Neuronal stem cell (in vitro differentiated cells): Measurements from ENCODE around the gene FRMD1.

Source experiments
- DNase-seq: peaks from one replicate; pipeline ENCODE4 v3.0.0-alpha.2; 2013; ENCODE audit warnings: low spot score
- H2AFZ ChIP-seq: one replicate; pipeline ENCODE4 v1.6.1; 2013; ENCODE audit warnings: mild to moderate bottlenecking, low read length, inconsistent platforms
- H2AK5ac ChIP-seq: 2 replicates; pipeline ENCODE4 v1.6.1; 2013; ENCODE audit warnings: low read depth, mild to moderate bottlenecking, inconsistent platforms, low read length, moderate library complexity, mixed read lengths
- H2BK120ac ChIP-seq: 2 replicates; pipeline ENCODE4 v1.6.1; 2013; ENCODE audit warnings: low read depth, mild to moderate bottlenecking, inconsistent platforms, low read length, moderate library complexity, mixed read lengths
- H2BK12ac ChIP-seq: one replicate; pipeline ENCODE4 v1.6.1; 2013; ENCODE audit warnings: low read length, inconsistent platforms
- H2BK15ac ChIP-seq: 2 replicates; pipeline ENCODE4 v1.6.1; 2013; ENCODE audit warnings: mild to moderate bottlenecking, low read length, inconsistent platforms, mixed read lengths
- H2BK5ac ChIP-seq: one replicate; pipeline ENCODE4 v1.6.1; 2013; ENCODE audit warnings: inconsistent platforms, mild to moderate bottlenecking, low read length, moderate library complexity
- H3K14ac ChIP-seq: one replicate; pipeline ENCODE4 v1.6.1; 2013; ENCODE audit warnings: low read length, inconsistent platforms
- H3K18ac ChIP-seq: 2 replicates; pipeline ENCODE4 v1.6.1; 2013; ENCODE audit warnings: low read length, inconsistent platforms
- H3K23ac ChIP-seq: 2 replicates; pipeline ENCODE4 v1.6.1; 2013; ENCODE audit warnings: low read depth, mild to moderate bottlenecking, mixed read lengths, low read length, inconsistent platforms; ENCODE audit not compliant: poor library complexity
- H3K27ac ChIP-seq: replicated peaks from 3 replicates; pipeline ENCODE4 v1.5.1; 2013; ENCODE audit warnings: low read length, inconsistent platforms
- H3K27me3 ChIP-seq, 3 experiments: 2 replicates each; pipeline ENCODE4 v1.6.1; 2013; ENCODE audit warnings: low read length in 3 of 3, mild to moderate bottlenecking in 2 of 3, inconsistent platforms in 1 of 3, low read depth in 1 of 3, mixed read lengths in 1 of 3, moderate library complexity in 1 of 3; ENCODE audit not compliant: control insufficient read depth in 3 of 3, insufficient read depth in 3 of 3
- H3K36me3 ChIP-seq, 2 donors: replicated peaks in 1 of 2; 2 replicates each; pipeline ENCODE4 v1.6.1; 2013; ENCODE audit warnings: low read length in 2 of 2; ENCODE audit not compliant: control insufficient read depth in 2 of 2, insufficient read depth in 2 of 2
- H3K4ac ChIP-seq: 2 replicates; pipeline ENCODE4 v1.6.1; 2013; ENCODE audit warnings: inconsistent platforms, mild to moderate bottlenecking, low read length, moderate library complexity
- H3K4me1 ChIP-seq, 2 donors: 1 replicate in 1 of 2; 2 replicates in 1 of 2; pipeline ENCODE4 v1.6.1; 2013; ENCODE audit warnings: low read length in 2 of 2, low read depth in 1 of 2; ENCODE audit not compliant: control insufficient read depth in 2 of 2, insufficient read depth in 1 of 2
- H3K4me2 ChIP-seq: one replicate; pipeline ENCODE4 v1.6.1; 2013; ENCODE audit warnings: mild to moderate bottlenecking, low read length, inconsistent platforms; ENCODE audit not compliant: insufficient read depth, poor library complexity, severe bottlenecking
- H3K4me3 ChIP-seq, 2 donors: 2 replicates each; pipeline ENCODE4 v1.5.1; 2013; ENCODE audit warnings: low read length in 2 of 2, mild to moderate bottlenecking in 2 of 2, inconsistent platforms in 1 of 2, moderate library complexity in 1 of 2
- H3K79me1 ChIP-seq: one replicate; pipeline ENCODE4 v1.6.1; 2013; ENCODE audit warnings: low read depth, mild to moderate bottlenecking, inconsistent platforms, low read length, moderate library complexity
- H3K9ac ChIP-seq: one replicate; pipeline ENCODE4 v1.6.1; 2013; ENCODE audit warnings: mild to moderate bottlenecking, low read depth, low read length, inconsistent platforms; ENCODE audit not compliant: poor library complexity
- H3K9me3 ChIP-seq, 2 donors: replicated peaks in 1 of 2; 2 replicates each; pipeline versions ENCODE3 to v1.6.1; 2013; ENCODE audit warnings: low read length in 2 of 2, mild to moderate bottlenecking in 2 of 2, inconsistent platforms in 1 of 2, low read depth in 1 of 2, mixed read lengths in 1 of 2, moderate library complexity in 1 of 2; ENCODE audit not compliant: control insufficient read depth in 2 of 2, insufficient read depth in 1 of 2
- H4K8ac ChIP-seq: one replicate; pipeline ENCODE4 v1.6.1; 2013; ENCODE audit warnings: low read depth, mild to moderate bottlenecking, inconsistent platforms, low read length, moderate library complexity
- H4K91ac ChIP-seq: one replicate; pipeline ENCODE4 v1.6.1; 2013; ENCODE audit warnings: low read length, low read depth, mild to moderate bottlenecking, inconsistent platforms; ENCODE audit not compliant: poor library complexity
- WGBS, 2 donors: extraction: QIAGEN DNeasy Blood & Tissue Kit; methylation state at CpG; one replicate each; pipeline ENCODE4 v1.1.7; 2013; ENCODE audit warnings: missing lambda C conversion rate in 2 of 2, mixed read lengths in 1 of 2; ENCODE audit not compliant: insufficient read length in 2 of 2, insufficient replicate concordance in 1 of 2; ENCODE audit errors: extremely low coverage in 2 of 2; 5-methylcytosine and 5-hydroxymethylcytosine counted together

FRMD1 gene

GRCh38 chr6:168016721-168017525 lies 62.1 kb downstream of the FRMD1 start:
- no peak overlapping the region for H3K9ac ChIP-seq
- H2BK15ac ChIP-seq, result no peak overlapping the region
- H3K4me1 ChIP-seq, result peaks cover 0 to 2% of the 10 kb centered on the region in 2 donors
- H2AK5ac ChIP-seq, result no peak overlapping the region
- H3K36me3 ChIP-seq, result no peaks in the 10 kb centered on the region
- H3K4ac ChIP-seq, result no peak overlapping the region
- H3K23ac ChIP-seq, result no peak overlapping the region
- no peak overlapping the region for H3K4me2 ChIP-seq
- DNase-seq, result no peak
- no peak overlapping the region for H3K4me3 ChIP-seq
- no CpG with 5 or more reads among the region's 18 CpGs for WGBS, 2 donors
- H4K8ac ChIP-seq, result no peak overlapping the region
- H3K27ac ChIP-seq, result no peak overlapping the region
- no peaks in the 10 kb centered on the region for H3K79me1 ChIP-seq
- no peak overlapping the region for H2BK120ac ChIP-seq
- H3K9me3 ChIP-seq, result peaks cover 0 to 14% of the 10 kb centered on the region in 2 donors
- no peak overlapping the region for H3K18ac ChIP-seq
- H4K91ac ChIP-seq, result no peak overlapping the region
- no peak overlapping the region for H2BK12ac ChIP-seq
- H2BK5ac ChIP-seq, result no peak overlapping the region
- no peak overlapping the region for H2AFZ ChIP-seq
- no peaks in the 10 kb centered on the region for H3K27me3 ChIP-seq
- no peak overlapping the region for H3K14ac ChIP-seq

DNA sequence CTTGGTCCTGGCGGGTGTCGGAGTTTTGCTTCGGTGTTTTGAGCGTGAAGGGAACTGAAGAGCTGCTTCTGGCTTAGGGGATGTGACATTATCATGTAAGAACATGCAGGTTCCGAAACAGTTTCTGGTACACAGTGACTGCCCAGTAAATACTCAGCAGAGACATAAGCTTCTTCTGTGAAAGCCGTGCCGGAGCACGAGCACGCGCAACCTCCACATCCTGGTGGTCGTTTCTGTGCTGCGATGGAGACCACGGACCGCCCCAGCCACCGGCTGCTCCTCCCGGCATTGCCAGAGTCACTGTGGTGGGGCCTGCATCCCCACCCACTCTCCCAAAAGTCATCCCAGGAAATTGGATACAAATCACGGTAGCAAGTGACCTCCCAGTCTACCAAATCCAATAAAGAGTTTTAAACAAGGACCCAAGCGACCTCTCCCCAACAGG lies 62.8 kb downstream of the FRMD1 start:
- Histone ChIP-seq H3K4me2 (no peak overlapping the region), H3K4me1 (peaks cover 0 to 2% of the 10 kb centered on the region in 2 donors), H4K8ac (no peak overlapping the region), H4K91ac (no peak overlapping the region), H3K9ac (no peak overlapping the region), H3K27me3 (no peaks in the 10 kb centered on the region), H3K23ac (no peak overlapping the region), H3K18ac (no peak overlapping the region), H2AFZ (no peak overlapping the region), H2BK120ac (no peak overlapping the region), H3K27ac (no peak overlapping the region), H3K4ac (no peak overlapping the region), H3K14ac (no peak overlapping the region), H3K36me3 (no peaks in the 10 kb centered on the region), H3K79me1 (no peaks in the 10 kb centered on the region), H2AK5ac (no peak overlapping the region), H3K4me3 (no peak overlapping the region), H3K9me3 (peaks cover 0 to 14% of the 10 kb centered on the region in 2 donors), H2BK5ac (no peak overlapping the region), H2BK12ac (no peak overlapping the region), H2BK15ac (no peak overlapping the region)
- DNase-seq, result no peak
- WGBS, 2 donors, result no CpG with 5 or more reads among the region's 18 CpGs

GRCh38 chr6:168015482-168016175 lies 63.4 kb downstream of the FRMD1 start:
- Histone ChIP-seq H3K14ac (no peak overlapping the region), H3K4me1 (peaks cover 0 to 2% of the 10 kb centered on the region in 2 donors), H3K4me2 (no peak overlapping the region), H4K91ac (no peak overlapping the region), H3K4ac (no peak overlapping the region), H3K79me1 (no peaks in the 10 kb centered on the region), H2BK120ac (no peak overlapping the region), H2BK12ac (no peak overlapping the region), H3K9me3 (peaks cover 0 to 14% of the 10 kb centered on the region in 2 donors), H3K27ac (no peak overlapping the region), H3K27me3 (no peaks in the 10 kb centered on the region), H2BK15ac (no peak overlapping the region), H3K23ac (no peak overlapping the region), H3K4me3 (no peak overlapping the region), H3K36me3 (no peaks in the 10 kb centered on the region), H2AFZ (no peak overlapping the region), H3K18ac (no peak overlapping the region), H4K8ac (no peak overlapping the region), H2BK5ac (no peak overlapping the region), H2AK5ac (no peak overlapping the region), H3K9ac (no peak overlapping the region)
- whole genome bisulfite sequencing, 2 donors, result no CpG with 5 or more reads among the region's 14 CpGs
- DNase-seq, result no peak

GRCh38 chr6:168015009-168015408 lies 64.0 kb downstream of the FRMD1 start:
- Histone ChIP-seq H2AK5ac (no peak overlapping the region), H3K4me1 (peaks cover 0 to 2% of the 10 kb centered on the region in 2 donors), H3K23ac (no peak overlapping the region), H3K18ac (no peak overlapping the region), H3K79me1 (no peaks in the 10 kb centered on the region), H3K4me3 (no peak overlapping the region), H3K4me2 (no peak overlapping the region), H2AFZ (no peak overlapping the region), H3K27me3 (no peaks in the 10 kb centered on the region), H4K91ac (no peak overlapping the region), H3K4ac (no peak overlapping the region), H2BK15ac (no peak overlapping the region), H3K36me3 (no peaks in the 10 kb centered on the region), H2BK5ac (no peak overlapping the region), H3K9me3 (peaks cover 0 to 14% of the 10 kb centered on the region in 2 donors), H2BK120ac (no peak overlapping the region), H3K27ac (no peak overlapping the region), H4K8ac (no peak overlapping the region), H3K14ac (no peak overlapping the region), H3K9ac (no peak overlapping the region), H2BK12ac (no peak overlapping the region)
- no CpG with 5 or more reads among the region's 4 CpGs for WGBS, 2 donors
- no peak for DNase-seq
